NCI-H2029 treated with DMSO at 0.1 percent for 48 hours (cell line): ENCODE data around the gene BCO1.

Source experiments
- DNase-seq: peaks from one replicate; lab custom pipeline; 2025; lab: John Stamatoyannopoulos, UW

Gene BCO1

DNA sequence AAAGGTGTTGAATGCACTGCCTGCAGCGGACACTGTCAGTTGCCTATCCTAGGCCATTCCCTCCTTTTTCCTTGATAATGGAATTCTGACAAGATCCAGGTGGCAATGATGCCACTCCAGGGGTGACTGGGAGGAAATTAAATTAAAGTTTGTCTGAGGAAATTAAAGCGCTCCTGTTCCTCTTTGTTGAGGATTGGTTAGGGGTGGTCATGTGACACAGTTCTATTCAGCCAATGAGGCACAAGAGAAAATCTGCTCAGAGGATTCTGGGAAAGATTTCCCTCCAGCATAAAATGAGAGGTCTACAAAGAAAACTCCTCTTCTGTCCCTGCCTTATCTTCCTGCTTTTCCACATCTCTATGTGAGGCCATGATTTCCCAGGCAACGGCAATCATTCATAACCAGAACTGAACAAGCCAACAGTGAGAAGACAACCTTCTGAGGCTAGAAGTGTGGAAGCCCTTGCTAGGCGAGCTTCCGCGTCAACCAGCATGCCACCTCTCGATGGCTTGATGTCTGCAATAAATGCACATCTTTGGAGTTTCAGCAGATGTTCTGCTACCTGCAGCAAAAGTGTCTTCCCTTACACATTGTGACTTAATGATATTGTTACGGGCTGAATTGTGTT is 5.6 kb upstream of the BCO1 start:
- DNase-seq = no peak

DNA sequence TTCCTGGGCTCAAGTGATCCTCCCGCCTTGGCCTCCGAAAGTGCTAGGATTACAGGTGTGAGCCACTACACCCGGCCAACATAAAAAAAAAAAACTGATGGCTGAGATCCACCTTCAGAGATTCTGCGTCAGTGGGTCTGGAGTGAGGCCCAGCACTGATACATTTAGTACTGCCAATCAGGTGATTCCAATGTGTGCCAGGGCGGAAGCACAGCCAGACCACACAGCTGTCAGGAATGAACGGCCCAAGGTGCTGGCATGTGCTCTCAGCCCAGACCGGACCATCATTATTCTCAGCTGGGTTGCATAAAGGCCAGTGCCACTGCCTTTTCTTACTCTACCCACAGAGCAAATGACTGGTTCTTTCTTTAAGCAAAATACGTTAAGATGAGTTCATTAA is 1.2 kb upstream of the BCO1 start:
- DNase-seq = peak; percentile 30

DNA sequence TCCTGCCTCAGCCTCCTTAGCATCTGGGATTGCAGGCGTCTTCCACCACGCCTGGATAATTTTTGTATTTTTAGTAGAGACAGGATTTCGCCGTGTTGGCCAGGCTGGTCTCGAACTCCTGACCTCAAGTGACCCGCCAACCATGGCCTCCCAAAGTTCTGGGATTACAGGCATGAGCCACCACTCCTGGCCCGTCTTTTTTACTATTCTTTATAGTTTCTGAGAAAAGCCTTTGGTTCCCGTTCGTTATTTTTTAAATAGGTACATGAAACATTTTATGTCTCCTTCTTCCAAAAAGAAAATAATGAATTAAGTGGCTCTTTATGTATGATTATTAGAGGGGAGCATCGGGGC is 570 bp upstream of the BCO1 start:
- DNase-seq = no peak

DNA sequence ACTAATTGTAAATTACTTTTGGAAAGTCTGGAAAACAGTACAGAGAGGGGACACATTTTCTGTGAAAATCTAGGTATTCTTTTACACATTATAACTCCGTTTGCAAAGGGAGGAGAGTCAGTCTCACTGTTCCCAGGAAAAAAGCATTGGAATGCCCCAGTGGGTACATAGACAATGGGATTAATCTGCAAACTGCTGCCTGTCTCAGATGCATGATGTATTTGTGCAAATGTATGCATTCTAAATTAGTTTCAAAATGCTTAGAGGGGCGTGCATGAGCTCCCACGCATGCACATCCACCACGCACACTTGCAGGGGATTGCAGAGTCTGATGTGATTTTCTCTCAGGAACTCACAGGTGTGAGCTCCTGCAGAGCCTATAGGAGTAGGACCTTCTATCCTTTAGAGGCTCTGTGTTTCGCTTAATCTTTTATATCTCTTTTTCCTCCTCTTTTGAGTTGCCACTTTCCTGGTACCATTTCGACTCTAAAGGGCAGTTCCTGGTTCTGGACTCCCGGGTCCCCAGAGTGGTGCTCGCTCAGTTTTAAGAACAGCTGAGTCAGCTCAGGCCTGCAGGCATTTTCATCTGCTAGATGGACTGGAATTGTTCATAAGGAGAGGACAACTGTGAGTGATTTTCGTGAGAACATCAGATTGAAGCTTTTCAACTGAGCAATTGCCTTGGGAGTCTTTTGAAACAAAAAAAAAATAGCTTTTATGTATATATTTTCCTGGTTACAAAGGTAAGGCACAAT is 1.1 kb downstream of the BCO1 start:
- DNase-seq = no peak

DNA sequence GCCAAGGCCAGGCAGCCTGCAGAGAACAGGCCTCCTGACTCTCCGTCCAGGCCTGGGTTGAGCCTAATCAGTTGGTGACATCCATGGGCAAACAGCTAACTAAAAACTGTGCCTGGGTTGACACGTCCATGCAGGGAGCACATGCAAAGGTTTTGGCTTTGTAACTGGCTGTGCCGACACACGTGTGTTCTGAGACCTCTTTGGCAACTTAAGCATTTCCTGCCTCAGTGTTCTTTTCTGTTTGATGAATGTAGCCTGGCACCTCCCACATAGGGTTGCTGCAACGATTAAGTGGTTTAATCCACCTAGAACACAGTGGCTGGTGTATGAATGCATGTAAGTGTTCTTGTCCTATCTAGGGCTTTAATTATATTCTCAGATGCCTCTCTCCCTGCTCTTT is 3.2 kb downstream of the BCO1 start:
- no peak for DNase-seq

DNA sequence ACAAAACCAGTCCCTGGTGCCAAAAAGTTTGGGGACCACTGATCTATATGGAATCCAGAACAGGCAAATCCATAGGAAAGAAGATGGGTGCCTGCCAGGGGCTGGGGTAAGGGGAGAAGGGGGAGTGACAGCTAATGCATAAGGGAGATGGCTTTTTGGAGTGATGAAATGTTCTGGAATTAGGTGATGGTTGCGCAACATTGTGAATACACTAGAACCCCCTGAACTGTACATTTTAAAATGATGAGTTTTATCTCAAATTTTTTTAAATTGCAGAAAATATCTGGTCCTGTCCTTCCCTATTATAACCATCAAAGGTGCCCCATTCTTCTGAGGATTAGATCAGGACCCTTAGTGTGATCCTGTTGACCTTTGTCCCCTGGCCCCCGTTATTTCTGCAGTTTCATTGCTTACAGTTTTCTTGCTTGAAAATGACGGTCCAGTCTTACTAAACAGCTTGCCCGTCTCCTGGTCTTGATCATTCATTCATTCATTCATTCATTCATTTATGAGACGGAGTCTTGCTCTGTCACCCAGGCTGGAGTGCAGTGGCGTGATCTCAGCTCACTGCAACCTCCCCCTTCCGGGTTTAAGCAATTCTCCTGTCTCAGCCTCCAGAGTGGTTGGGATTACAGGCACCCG is 4.6 kb downstream of the BCO1 start:
- DNase-seq = no peak

DNA sequence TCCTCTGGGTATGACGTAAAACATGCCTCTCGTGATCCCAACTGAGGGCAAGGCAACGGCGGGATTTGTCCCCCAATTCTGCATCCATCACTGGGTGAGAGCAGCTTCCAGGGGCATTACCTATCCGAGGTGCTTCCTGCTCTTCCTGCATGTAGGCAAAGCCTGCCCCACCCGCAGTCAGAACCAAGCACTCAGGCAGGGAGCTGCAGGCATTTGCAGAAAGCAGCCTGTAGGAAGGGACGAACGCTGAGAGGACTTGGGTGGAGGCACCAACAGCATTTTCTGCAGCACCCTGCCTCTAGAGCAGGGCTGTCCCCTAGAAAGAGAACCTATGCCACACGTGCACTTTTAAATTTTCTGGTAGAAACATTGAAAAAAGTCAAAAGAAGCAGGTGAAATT is 5.5 kb downstream of the BCO1 start:
- DNase-seq = no peak

DNA sequence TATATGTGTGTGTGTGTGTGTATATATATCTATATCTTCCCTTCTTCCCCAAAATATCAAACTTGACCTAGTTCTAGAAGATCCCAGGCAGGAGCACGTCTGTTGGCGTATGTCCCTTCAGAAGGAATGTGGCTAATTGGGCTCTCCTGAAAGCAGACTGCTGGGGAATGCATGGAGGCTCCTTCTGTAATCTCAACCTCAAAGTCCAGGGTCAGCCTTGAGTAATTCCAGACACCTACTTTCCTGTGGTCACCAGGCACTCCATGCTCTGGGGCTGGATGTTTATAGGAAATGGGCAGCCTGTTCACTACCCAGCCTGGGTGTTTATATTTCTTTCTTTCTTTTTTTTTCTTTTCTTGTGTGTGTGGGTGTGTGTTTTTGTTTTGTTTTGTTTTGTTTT is 13.4 kb downstream of the BCO1 start:
- no peak for DNase-seq

DNA sequence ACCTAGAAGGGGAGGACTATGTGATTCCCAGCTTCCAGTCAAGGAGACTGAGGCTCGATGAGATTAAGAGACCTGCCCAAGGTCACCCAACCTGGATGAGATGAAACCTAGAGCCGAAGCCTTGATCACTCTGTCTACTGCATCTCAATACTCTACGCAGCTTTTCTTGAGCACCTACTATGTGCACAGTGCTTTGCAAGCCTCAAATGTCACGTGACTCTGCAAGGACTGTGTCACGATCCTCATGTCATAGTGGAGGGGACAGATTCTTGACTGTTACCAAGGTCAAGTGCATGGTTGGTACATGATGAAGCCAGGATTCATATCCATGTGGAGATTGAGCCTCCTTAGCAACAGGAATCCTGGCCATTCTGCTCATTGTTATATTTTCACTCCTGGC is 14.7 kb downstream of the BCO1 start:
- no peak for DNase-seq

DNA sequence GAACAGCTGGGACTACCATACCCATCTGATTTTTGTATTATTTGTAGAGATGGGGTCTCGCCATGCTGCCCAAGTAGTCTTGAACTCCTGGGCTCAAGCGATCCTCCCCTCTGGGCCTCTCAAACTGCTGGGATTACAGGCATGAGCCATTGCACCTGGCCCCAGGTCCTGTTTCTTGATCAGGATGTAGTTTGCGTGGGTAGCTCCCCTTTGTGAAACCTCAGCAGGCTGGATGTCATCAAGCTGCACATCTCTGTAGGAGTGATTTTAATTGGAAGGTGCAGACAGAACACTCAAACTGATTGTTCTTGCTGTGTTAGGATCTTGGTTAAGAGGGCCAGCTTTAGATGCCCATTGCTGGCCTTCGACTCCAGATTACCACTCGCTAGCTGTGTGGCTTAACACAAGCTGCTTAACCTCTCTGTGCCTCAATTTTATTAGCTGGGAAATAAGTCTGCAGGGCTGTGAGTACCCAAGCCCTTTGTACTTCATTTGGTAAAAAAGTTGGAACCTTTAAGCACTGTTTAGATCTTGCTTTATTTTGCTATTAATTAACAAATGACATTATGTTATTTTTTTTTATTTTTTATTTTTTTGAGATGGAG is 16.5 kb downstream of the BCO1 start:
- no peak for DNase-seq

DNA sequence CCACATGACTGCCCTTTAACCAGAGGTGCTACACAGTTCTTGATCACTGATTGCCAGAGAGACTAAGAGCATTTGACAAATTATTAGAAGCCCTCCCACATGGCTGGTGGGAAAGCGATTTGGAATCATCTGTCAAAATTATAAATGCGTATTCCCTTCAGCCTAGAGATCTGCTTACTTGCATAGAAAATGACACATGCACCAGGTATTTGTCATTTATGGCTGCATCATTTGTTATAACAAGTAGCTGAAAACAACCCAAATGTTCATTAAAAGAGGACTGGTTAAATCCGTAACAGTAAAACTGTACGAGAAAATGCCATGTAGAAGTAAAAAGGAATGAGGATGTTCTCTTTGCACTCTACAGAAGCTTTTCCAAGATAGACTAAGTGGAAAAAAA is 21.4 kb downstream of the BCO1 start:
- DNase-seq = no peak

DNA sequence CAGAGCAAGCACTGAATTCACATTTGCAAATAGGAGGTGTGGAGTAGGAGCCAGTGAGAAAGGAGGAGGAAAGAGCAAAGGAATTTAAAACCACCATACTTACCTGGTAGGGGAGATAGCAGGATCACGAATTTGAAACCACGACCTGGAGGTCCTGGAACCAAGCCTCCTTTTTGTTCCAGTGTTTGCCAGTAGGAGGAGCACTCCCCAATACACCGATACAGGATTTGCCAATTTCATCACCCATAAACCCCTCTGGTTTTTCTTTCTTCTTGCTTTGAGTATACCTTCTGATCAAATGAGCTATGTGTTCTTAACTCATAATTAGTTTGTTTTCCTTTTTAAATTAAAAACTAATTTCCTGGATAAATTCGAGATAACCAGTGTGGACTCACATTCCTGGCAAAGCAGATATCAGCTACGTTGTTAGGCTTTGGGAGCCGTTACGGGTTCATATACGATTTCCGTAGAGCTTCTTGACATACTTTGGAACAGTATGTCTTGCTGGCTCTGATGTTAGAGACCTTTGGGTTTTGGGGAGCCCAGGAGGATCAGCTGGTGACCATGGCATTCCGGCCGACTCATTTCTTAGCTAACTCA is 22.7 kb downstream of the BCO1 start:
- DNase-seq = no peak

DNA sequence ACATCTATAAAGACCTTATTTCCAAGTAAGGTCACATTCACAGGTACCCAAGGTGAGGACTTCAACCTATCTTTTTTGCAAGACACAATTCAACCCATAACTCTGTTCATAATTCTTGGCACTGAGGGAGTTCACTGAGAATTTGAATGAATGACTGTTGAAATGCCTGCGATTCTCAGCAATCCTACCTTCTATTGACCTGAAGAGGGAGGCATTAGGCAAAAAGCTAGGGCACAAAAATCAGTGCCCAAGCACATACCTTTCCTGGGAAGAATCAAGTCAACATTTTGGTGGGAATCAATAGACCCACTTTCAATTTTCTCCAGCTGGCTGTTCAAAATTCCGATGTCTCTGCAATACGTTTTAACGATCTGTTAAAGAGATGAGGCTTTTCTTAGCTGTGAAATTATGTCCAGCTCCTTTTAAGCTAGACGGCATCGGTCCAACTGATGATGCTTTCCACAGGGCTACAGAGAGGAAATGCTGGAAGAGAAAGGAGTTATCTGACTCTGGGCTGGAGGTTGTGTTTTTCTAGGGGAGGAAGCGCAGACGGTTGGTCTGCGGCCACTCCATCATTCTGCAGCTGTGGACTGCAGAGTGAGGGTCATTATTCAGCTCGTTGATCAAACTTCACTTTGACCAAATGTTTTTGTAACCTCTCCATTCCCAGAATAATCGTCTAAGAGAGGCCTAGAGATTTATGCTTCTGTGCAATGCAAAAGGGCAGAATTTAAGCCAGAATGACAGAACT is 25.2 kb downstream of the BCO1 start:
- no peak for DNase-seq

DNA sequence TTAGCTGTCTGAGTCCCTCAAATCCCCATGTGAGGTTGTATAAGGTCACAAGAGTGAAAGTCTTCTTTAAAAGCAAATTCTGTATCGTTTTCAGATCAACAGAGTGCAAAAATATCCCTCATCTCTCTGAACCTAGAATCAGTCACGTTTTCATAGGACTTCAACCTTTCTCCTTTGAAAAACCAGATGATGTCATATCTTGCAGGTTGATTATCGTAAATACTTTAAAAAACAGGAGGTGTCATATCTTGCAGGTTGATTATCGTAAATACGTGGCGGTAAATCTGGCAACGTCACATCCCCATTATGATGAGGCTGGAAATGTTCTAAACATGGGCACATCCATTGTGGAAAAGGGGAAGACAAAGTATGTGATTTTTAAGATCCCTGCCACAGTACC is 25.9 kb downstream of the BCO1 start:
- no peak for DNase-seq

DNA sequence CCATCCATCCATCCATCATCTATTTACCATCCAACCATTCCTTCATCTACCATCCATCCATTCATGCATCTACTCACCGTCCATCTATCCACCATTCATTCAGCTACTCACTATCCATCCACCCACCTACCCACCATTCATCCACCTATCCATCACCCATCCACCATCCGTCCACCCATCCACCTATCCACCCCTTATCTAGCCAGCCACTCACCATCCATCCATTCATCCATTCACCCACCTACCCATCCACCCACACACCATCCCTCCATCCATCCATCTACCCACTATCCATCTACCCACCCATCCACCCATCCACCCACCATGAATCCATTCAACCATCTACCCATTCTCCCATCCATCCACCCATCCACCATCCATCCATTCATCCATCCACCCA is 26.6 kb downstream of the BCO1 start:
- no peak for DNase-seq

DNA sequence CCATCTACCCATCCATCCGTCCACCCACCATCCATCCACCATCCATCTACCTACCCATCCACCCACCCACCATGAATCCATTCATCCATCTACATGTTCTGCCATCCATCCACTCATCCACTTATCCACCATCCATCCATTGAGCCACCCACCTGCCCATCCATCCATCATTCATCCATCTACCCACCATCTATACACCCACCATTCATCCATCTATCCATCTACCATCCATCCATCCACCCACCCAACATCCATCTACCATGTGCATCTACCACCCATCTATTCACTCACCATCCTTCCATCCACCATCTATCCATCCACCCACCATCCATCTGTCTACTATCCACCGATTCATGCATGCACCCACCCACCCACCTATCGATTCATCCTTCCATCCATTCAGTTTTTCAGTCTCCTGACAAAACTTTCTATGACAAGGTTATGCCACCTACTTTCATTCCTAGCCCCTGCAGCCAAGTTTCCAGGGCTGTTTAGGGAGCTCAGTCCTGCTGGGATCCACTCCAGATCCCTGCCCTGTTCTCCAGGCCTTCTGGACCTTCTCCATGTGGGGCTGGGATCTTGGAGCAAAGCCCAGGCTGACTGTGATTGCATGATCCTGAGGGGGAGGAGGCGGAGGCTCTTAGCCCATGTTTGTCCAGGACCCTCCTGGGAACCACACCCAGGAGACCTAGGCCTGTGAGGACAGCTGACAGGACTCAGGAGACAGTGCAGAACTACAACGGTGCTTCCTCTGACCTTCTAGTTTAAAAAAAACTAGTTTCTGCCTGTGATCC is 27.4 kb downstream of the BCO1 start:
- DNase-seq = no peak

DNA sequence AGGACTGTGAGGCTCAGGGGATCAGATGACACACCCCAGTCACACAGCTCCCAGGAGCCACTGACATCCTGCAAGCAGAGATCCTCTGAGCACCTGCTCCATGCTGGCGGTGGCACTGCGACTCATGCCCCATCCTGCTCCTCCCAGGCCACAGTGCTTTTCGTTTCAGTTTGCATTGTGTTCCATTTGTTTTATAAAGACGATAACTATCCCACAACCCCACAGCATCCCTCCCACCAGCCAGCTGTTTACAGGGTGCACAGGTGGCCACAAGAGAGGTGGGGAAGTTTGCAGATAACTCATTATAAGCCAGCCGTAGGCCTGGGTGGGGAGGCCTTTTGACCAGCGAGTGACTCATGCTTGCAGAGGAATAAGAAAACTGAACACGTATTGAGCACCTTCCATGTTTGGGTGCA is 28.2 kb downstream of the BCO1 start:
- no peak for DNase-seq

DNA sequence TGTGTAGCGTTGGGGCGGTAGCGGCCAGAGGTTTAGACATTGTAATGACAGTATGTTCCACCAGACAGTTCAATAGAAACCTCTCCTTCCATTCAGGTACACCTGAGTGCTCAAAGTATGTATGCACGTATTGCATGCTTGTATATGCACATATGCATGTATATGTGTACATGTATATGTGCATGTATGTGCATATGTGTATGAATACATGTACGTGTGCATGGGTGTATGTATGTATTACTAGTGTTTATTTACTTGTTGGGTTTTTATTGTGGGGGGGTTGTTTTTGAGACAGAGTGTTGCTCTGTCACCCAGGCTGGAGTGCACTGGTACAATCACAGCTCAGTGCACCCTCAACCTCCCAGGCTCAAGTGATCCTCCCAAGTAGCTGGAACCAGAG is 30.0 kb downstream of the BCO1 start:
- no peak for DNase-seq

DNA sequence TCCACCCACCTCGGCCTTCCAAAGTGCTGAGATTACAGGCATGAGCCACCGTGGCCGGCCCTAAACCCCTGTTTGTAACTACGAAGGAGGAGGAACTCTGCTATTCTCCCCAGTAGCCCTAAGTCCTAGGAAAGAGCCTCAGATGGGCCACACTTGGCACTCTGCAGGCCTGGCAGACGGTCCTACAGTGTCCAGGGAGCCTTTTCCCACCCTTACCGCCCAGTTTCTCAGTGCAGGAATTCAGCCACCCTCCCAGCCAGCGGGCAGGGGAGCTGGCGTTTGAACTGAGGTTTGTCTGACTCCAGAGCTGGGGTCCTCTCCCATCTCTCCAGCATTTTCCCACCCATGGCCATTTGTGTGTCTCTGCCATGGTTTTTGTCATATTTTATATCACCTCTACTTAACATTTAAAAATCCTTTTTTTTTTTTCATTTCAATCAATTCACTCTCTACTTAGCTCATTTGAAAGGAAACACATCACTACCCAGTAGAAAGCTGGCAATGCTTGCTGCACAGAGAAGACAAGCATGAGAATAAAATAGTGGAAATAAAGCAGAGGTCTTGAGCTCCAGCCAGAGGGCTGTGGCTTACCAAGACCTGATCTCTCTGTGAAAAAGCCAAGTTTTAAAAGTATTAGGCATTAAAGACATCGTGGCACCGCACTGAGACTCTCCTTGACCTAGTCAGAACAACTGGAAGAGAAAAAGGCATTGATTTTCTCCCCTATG is 34.9 kb downstream of the BCO1 start:
- no peak for DNase-seq

DNA sequence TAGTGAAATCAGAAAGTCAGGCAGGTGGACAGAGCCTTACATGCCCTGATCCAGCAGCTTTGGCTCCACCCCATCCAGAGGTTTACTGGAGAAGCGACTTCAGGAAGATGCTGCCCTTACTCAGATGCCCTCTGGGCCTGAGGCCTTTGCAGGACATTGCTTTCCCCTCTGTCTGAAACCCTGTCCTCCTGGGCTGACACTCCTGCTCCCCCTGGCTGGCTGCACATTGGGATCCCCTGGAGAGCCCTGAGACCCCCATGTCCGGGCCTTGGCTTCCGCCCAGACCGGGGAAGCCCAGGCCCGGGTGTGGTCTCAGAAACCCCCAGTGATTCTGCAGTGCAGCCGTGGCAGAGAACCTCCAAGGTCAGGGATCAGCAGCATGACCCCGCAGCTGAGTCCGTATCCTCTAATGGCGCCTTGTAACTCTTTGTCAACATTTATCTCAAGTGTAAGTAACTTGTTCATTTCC is 36.6 kb downstream of the BCO1 start:
- no peak for DNase-seq
